Transverse colon (tissue), 4 donors: ENCODE results near the gene GALNT9. TPM values are rescaled to one million over a fixed set of nuclear protein-coding genes. Genes with fewer than 3 reads are reported as not detected.

Source experiments
- DNase-seq: peaks from one replicate; pipeline ENCODE4 v3.0.0-alpha.2; 2019
- H3K27ac ChIP-seq, 4 donors: fragments of 200-600 bp; sonication (generic); 2 replicates each; pipeline ENCODE4 v1.5.1; 2016 to 2018; ENCODE audit warnings: inconsistent platforms in 4 of 4
- H3K27me3 ChIP-seq: fragments of 200-600 bp; sonication (generic); 2 replicates; pipeline ENCODE4 v1.5.1; 2017; ENCODE audit warnings: inconsistent platforms
- H3K36me3 ChIP-seq, 4 donors: fragments of 200-600 bp; sonication (generic); 2 replicates each; pipeline ENCODE4 v1.5.1; 2017 to 2019; ENCODE audit warnings: inconsistent platforms in 4 of 4
- H3K4me1 ChIP-seq, 4 donors: fragments of 200-600 bp; sonication (generic); 2 replicates each; pipeline ENCODE4 v1.5.1; 2017 to 2020; ENCODE audit warnings: inconsistent platforms in 4 of 4
- H3K4me3 ChIP-seq, 4 donors: fragments of 200-600 bp; sonication (generic); 1 replicate in 1 of 4; 2 replicates in 3 of 4; pipeline versions ENCODE4 v1.5.1 to v1.6.1; 2017 to 2019; ENCODE audit warnings: inconsistent platforms in 4 of 4
- H3K9me3 ChIP-seq, 2 donors: fragments of 200-600 bp; sonication (generic); 2 replicates each; pipeline ENCODE4 v1.5.1; 2017 to 2019; ENCODE audit warnings: inconsistent platforms in 2 of 2
- CTCF ChIP-seq, 5 experiments: fragments of 200-600 bp in 3 of 5; fragments of 450-650 bp in 2 of 5; sonication (generic) in 3 of 5; IDR thresholded peaks; 1 replicate in 2 of 5; 2 replicates in 3 of 5; pipeline ENCODE4 v1.5.1; 2016 to 2017; ENCODE audit warnings: antibody characterized with exemption in 5 of 5, inconsistent platforms in 3 of 5, mild to moderate bottlenecking in 2 of 5, moderate library complexity in 1 of 5
- EP300 ChIP-seq: sonication (generic); formaldehyde crosslinking; IDR thresholded peaks from one replicate; pipeline ENCODE4 v1.6.1; 2017; ENCODE audit warnings: antibody characterized with exemption, low read depth
- POLR2A ChIP-seq: fragments of 450-650 bp; IDR thresholded peaks from one replicate; pipeline ENCODE4 v1.6.1; 2016; ENCODE audit warnings: antibody characterized with exemption, mild to moderate bottlenecking, moderate library complexity
- POLR2AphosphoS5 ChIP-seq, 3 donors: sonication (generic); formaldehyde crosslinking; IDR thresholded peaks; one replicate each; pipeline ENCODE4 v1.6.1; 2016; ENCODE audit warnings: antibody characterized with exemption in 3 of 3
- WGBS, 2 donors: methylation state at CpG; one replicate each; pipeline ENCODE4 v1.1.5; 2018; ENCODE audit warnings: low coverage in 1 of 2; 5-methylcytosine and 5-hydroxymethylcytosine counted together
- in situ Hi-C, 4 donors: fragments of 200-750 bp; cut with MboI; loops; one replicate each; pipeline versions ENCODE4 v1.15.0 to v1.15.1; 2017; ENCODE audit warnings: low sequenced_read_pairs in 3 of 4, low pct_ligation_motif_present in 1 of 4, low pct_unique_long_range_greater_than_20kb in 1 of 4
- intact Hi-C: fragments of 100-400 bp; cut with DNase I; formaldehyde crosslinking; loops from one replicate; pipeline ENCODE4 v1.15.1; 2023; ENCODE audit warnings: low total_unique reads
- total RNA-seq, 4 donors: library from RNA; depleted of rRNA; stranded (reverse); fragments of >200 nt; gene quantifications; one replicate each; pipeline ENCODE4 v1.1.0, GENCODE V29; 2016

Gene GALNT9
- total RNA-seq, 4 donors from 2014 or later: 0.82 to 4.5 TPM; not detected in 2

DNA sequence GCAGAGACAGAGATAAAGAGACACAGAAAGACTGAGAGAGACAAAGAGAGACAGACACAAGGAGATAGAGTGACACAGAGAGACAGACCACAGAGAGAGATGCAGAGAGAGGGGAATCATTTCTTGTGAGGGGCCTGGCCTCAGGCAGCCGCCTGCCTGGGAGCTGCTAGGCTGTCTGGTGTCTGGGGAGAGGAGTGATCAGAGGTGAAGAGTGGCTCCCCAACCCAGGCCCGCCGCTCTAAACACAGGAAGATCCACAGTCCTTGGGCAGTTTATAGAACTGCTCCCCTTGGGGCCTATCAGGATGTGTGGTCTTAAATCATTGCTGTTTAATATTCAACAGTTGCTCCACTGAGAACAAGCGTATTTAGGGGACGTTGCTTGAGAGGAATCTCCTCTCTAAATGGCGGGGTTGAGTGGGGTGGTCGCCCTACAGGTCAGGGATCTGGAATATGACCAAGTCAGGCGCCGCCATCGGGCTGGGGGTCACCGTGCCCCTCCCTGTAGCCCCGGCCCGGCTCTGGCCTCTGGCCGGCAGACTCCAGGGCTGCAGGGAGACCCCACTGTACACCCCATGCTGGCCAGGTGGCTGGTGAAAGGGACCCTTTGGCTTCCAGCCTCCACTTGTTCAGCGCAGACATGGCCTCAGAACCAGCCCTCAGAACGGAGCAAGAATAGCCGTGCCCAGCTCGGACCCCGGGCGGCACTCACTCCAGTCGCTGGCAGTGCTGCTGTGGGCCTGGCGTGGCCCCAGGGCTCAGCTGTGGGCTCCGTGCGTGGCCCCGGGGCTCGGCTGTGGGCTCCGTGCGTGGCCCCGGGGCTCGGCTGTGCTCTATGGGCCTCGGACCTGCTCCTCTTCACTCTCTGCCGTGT is 89.4 kb downstream of the GALNT9 start:
- TF ChIP-seq POLR2AphosphoS5 (IDR thresholded peaks at IDR 0.05) (no peak), CTCF (IDR thresholded peaks at IDR 0.05) (no peak), POLR2A (no peak), EP300 (no peak)
- whole genome bisulfite sequencing, 2 donors: 43 to 65% methylated on average over 1 to 27 of the region's 32 CpGs
- in situ Hi-C loops (no loop called here), intact Hi-C loops (no loop called here)
- Histone ChIP-seq H3K27me3 (no peaks in the 10 kb centered on the region), H3K36me3 (no peaks in the 10 kb centered on the region), H3K27ac (no peak overlapping the region), H3K4me1 (peaks cover 0 to 4% (median 0%) of the 10 kb centered on the region in 4 donors), H3K9me3 (no peaks in the 10 kb centered on the region), H3K4me3 (no peak overlapping the region)
- no peak for DNase-seq

GRCh38 chr12:132239392-132239791 is 90.0 kb downstream of the GALNT9 start:
- Histone ChIP-seq H3K9me3 (no peaks in the 10 kb centered on the region), H3K4me1 (peaks cover 0 to 4% (median 0%) of the 10 kb centered on the region in 4 donors), H3K4me3 (no peak overlapping the region), H3K36me3 (no peaks in the 10 kb centered on the region), H3K27ac (no peak overlapping the region), H3K27me3 (no peaks in the 10 kb centered on the region)
- intact Hi-C loops: no loop called here
- no peak for DNase-seq
- no peak for TF ChIP-seq POLR2A
- TF ChIP-seq CTCF (IDR thresholded peaks at IDR 0.05): no peak
- no peak for TF ChIP-seq EP300
- no peak for TF ChIP-seq POLR2AphosphoS5 (IDR thresholded peaks at IDR 0.05)
- in situ Hi-C loops: no loop called here

DNA sequence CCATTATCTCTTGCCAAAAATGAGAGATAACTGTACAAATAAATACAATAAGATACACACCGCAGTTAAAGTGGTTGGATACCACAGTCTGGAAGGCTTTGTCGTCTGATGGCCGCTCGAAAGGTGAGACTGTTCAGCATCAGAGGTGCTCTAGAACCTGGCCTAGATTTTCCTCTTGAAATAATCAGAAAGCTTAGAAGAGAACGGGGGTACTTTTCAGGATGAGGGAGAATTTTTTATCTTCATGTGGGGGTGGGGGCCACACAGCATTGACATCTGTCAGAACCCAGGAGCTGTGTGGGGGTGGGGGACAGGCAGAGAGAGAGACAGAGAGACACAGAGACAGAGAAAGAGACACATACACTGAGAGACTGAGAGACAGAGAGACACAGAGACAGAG is 90.5 kb downstream of the GALNT9 start:
- in situ Hi-C loops (no loop called here), intact Hi-C loops (no loop called here)
- H3K4me1 ChIP-seq: peaks cover 0 to 4% (median 0%) of the 10 kb centered on the region in 4 donors
- DNase-seq: no peak
- H3K9me3 ChIP-seq: no peaks in the 10 kb centered on the region
- 68 to 73% methylated on average over 5 of the region's 5 CpGs for WGBS, 2 donors
- TF ChIP-seq POLR2AphosphoS5 (IDR thresholded peaks at IDR 0.05): no peak
- no peak for TF ChIP-seq POLR2A
- no peak for TF ChIP-seq EP300
- no peak for TF ChIP-seq CTCF (IDR thresholded peaks at IDR 0.05)
- no peak overlapping the region for H3K27ac ChIP-seq
- no peak overlapping the region for H3K4me3 ChIP-seq
- H3K27me3 ChIP-seq: no peaks in the 10 kb centered on the region
- H3K36me3 ChIP-seq: no peaks in the 10 kb centered on the region

- Histone ChIP-seq H3K4me3 (no peak overlapping the region), H3K4me1 (peaks cover 0 to 4% (median 0%) of the 10 kb centered on the region in 4 donors), H3K9me3 (no peaks in the 10 kb centered on the region), H3K27me3 (no peaks in the 10 kb centered on the region), H3K27ac (no peak overlapping the region), H3K36me3 (no peaks in the 10 kb centered on the region)
- 58% methylated on average over 9 of the region's 9 CpGs; no CpG with 5 or more reads in 1 of the 2 donors for WGBS, 2 donors
- in situ Hi-C loops (no loop called here), intact Hi-C loops (no loop called here)
- no peak for DNase-seq
- TF ChIP-seq POLR2AphosphoS5 (IDR thresholded peaks at IDR 0.05): no peak
- no peak for TF ChIP-seq POLR2A
- TF ChIP-seq EP300: no peak
- no peak for TF ChIP-seq CTCF (IDR thresholded peaks at IDR 0.05)
These were observed 90.9 kb downstream of the GALNT9 start for GRCh38 chr12:132238488-132238854.
